HG02938 (cell line): Measurements from ENCODE around the gene SLCO6A1.
A peak's percentile ranks its signal among the peaks of the same experiment; 100 is the strongest.

ENCODE experiments used
- ATAC-seq: cut with Tn5 transposase; IDR thresholded peaks from one replicate; pipeline ENCODE4 v1.9.1; 2021; ENCODE audit warnings: mild to moderate bottlenecking, moderate library complexity; ENCODE audit not compliant: unreplicated experiment

SLCO6A1 gene

DNA sequence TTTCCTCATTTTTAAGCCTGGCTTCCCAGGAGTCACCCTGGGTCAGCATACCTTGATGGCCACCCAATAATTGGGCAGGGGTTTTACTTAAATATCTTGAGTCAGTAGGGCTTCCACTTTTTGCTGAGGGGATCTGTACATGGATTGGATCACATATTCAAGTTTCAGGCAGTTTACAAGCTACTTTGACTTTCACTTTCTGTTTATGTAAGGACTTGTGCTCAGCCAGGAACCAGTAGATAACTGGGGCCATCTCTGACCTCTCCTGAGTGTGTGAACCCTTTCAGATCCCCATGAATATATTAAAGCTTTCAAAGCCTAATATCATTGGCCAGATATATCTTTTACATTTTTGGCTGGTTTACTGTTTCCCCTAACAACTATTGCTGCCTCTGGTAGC lies 45.1 kb downstream of the SLCO6A1 start:
- peak; percentile 83 for ATAC-seq

DNA sequence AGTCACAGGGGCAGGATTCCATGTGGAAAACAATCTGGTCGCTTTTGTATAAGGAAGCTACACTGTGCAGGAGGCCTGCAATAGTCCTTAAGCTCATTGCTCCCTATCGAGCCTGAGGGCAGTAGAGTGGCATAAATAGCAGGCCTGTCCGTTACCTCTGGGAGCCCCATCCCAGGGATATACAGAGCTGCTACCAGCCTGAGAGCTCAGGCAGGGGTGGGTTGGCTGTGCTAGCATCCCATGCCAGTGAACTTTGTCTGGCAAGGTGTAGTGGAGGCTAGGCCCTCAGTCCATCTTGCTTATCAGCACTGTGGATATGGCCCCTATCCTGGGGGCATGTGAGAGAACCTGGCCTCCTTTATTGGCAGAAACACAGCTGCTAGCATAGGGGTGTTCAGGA lies 47.7 kb downstream of the SLCO6A1 start:
- no peak for ATAC-seq

DNA sequence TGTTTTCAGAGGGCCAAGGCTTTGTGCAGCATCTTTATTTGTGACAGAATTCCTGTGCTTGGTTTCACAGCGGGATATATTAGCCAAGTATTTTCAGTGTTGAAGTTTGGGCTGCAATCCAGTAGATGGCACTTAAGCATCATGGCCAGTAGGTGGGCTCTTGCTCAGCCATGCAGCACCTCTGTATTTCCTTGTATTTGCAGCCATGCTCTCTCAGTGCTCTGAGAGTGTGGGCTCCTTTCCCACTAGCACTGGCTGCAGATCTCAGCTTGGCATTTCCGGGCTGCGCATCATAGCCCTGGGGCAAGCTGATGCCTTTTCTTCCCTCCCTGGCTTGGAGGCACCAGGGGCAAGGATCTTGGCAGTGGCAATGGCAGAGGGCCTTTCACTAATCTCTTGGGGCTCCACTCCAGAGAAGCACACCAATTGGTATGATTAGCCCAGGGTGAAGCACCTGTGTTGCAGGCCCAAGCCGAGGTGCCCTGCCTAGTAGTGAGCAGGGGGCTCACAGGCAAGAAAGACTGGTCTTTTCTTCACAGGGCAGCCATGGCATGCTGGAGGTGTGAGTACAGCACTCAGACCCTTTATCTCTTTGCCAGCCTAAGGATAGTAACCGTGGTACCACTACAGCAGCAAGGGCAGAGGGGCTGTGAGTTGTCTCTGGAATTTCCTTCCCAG lies 48.3 kb downstream of the SLCO6A1 start:
- ATAC-seq = no peak

DNA sequence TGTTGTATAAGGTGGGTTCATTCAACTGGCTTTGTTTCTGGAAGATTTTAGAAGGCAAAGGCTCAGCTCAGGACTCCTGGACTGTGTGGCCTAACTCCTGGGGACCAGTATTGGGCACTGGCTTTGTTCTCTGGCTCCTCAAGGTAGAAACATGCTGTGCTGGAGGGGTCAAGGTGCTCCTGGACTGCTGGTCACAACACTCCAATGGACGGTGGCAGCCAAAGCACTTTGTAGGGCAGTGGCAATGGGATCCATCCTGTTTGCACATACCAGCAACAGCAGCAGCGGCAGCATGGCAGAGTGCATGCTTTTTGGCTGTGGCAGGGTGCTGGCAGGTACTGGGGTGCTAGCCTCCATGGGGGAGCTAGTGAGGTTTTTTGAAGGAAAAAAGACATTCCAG lies 65.3 kb downstream of the SLCO6A1 start:
- ATAC-seq = no peak

DNA sequence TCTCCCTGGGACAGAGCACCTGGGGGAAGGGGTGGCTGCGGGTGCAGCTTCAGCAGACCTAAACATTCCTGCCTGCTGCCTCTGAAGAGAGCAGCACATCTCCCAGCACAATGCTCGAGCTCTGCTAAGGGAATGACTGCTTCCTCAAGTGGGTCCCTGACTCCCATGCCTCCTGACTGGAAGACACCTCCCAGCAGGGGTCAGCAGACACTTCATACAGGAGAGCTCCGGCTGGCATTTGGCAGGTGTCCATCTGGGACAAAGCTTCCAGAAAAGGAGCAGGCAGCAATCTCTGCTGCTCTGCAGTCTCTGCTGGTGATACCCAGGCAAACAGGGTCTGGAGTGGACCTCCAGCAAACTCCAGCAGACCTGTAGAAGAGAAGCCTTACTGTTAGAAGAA lies 77.2 kb downstream of the SLCO6A1 start:
- ATAC-seq = no peak

DNA sequence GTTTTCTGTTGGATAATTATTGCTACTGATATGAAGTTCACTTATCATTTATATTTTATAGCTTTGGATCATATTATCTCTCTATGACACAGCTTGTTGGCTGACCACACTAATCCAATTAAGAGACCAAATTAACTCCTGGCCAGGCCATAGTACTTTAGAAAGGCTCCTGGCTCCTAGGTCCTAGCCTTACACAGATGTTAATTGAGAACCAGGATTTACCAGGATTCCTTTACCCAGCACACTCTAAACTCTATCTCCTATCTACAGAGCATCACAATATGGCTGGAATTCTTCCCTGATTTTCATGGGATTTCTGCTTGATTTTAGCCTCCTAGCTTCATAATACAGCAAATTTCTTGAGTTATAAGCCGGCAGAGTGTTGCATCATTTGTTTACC lies 80.3 kb downstream of the SLCO6A1 start:
- no peak for ATAC-seq

DNA sequence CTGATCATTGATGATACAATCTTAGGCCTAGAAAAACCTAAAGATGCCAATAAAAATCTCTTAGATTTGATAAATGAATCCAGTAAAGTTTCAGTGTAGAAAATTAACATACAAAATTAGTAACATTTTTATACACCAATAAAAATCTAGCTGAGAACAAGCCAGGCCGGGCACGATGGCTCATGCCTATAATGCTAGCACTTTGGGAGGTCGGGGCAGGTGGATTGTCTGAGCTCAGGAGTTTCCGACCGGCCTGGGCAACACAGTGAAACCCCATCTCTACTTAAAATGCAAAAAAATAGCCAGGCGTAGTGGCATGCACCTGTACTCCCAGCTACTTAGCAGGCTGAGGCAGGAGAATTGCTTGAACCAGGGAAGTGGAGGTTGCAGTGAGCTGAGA lies 84.4 kb downstream of the SLCO6A1 start:
- no peak for ATAC-seq

DNA sequence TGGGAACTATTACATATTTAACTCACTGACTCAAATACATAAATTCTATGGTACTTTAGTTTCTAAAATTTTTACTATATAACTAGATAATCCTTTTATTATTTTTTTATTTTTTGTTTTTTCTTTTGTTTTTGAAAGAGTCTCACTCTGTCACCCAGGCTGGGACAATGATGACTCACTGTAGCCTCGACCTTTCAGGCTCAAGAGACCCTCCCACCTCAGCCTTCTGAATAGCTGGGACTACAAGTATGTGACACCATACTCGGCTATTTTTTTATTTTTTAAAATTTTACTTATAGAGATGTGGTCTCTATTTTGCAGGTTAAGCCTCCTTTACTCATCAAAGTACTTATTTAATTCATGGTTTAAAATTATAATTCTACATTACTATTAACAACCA lies 110.6 kb downstream of the SLCO6A1 start:
- ATAC-seq = no peak

DNA sequence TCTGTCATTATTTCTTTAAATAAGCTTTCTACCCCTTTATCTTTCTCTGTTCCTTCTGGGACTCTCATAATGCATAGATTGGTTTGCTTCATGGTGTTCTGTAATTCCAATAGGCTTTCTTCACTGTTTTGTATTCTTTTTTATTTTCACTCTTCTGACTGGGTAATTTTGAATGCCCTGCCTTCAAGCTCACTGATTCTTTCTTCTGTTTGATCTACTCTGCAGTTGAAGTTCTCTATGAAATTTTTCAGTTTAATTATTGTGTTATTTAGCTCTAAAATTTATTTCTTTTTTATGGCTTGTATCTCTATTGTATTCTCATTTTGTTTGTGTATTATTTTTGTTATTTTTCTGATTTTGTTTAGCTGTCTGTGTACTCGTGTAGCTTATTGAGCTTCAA lies 113.4 kb downstream of the SLCO6A1 start:
- ATAC-seq = no peak

DNA sequence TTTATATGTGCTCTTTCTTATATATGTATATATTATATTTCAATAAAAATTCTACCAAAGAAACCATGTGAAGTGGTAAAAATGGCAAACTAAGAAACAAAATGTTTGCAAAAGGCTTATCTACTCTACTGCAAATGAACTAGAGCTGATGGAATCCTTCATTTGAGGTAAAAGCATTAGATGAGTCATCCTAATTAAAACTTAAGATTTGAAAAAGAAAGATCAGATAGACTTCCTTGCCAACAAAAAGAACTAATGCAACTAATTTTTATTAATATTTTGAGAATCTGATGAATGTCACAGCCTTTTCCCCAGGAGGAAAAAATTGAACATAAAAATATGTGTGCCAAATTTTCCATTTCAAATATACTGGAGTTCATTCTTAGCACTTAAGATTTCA lies 118.6 kb downstream of the SLCO6A1 start:
- ATAC-seq = no peak

DNA sequence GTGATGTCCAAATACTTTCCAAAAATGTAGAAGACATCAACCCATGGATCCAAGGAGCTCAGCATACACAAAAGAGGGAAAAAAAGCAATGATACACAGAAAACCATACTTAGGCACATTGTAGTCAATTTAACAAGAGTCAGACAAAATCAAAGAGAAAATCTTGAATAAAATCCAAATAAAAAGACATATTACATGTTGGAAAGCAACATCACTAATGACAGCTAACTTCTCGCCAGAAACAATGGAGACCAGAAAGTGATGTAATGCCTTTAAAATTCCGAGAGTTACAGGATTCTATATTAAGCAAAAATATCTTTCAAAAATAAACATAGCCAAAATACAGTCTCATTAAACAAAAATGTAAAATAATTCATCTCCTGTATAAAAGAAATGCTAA lies 122.9 kb downstream of the SLCO6A1 start:
- ATAC-seq = no peak

DNA sequence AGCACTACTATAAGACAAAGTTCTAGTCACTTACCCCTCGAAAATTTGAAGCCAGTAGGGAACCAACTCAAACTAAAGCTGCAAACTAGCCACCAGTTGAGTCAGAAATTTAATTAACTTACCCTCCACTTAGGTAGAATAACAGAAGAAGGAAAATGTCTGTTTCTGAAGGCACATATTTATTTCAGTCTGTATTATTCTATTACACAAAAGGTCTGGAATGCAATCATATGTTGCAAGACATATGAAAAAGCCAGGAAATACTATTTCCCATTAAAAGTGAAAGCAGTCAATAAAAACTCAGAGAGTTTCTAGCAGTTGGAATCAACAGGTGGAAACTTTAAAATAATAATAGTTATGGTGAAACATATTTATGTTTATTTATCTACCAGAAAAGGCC lies 123.5 kb downstream of the SLCO6A1 start:
- ATAC-seq = no peak

DNA sequence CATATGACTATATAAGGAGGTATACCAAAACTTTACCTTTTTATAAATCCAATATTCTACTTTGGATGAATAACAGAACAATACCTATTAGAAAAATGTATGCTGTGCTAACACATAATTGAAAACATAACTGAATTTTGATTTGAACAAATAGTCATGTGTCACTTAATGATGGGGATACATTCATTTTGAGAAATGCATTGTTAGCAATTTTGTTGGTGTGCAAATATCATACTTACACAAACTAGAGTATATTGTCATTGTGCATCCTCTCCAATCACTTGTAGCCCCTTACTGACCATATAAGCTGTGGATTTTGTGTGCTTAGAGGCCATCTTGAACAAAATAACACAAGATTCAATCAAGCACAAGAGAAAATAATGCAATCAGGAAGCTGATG lies 130.4 kb downstream of the SLCO6A1 start:
- no peak for ATAC-seq

DNA sequence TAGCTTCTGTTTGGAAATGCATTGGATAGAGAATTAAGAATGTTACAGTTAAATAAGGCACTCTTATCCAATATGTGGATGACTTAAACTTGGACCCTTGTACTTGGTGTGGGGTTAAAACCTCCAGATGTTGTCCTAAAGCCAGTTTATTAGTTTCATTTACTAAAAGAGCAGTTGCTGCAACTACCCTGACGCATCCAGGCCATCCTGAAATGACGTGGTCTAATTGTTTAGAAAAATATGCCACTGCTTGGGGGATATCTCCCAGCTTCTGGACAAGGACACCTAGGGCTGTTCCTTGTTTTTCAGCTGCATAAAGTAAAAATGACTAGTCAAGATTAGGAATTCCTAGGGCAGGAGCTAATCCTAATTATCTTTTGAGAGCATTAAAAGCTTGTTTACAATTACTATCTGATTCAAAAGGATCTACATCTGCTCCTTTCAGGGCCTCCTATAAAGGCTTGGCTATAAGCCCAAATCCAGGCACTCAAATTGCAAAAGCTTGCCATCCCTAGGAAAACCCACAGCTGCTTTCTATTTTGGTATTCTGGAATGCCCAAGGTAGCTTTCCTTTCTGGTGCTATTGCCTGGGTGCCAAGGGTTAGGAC lies 157.0 kb downstream of the SLCO6A1 start:
- ATAC-seq = no peak

DNA sequence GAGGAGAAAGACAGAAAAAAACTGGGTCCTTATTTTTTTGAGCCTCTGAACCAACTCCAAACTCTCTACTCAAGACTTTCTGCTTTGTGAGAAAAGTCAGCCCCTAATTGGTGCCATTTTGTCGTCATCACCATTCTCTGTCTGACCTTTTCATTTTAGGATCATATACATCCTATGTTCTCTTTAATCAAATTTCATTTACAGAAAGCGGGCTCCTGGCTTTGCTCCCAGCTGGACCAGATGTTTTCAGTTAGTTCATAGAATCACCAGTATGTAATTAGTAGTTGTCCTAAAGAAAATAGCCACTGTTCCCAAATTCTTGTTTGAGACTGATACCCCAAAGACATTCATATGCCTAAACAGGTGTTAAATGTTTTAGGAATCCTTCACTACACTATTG lies 174.1 kb downstream of the SLCO6A1 start:
- ATAC-seq = no peak
